GM18907 (cell line): ENCODE data around the gene SGSM1.

Experiments
- ATAC-seq: cut with Tn5 transposase; IDR thresholded peaks from one replicate; pipeline ENCODE4 v1.9.1; 2021; ENCODE audit warnings: mild to moderate bottlenecking, moderate library complexity; ENCODE audit not compliant: unreplicated experiment

The SGSM1 gene

GRCh38 chr22:24947881-24948280 is 141.9 kb downstream of the SGSM1 start:
- ATAC-seq = no peak

GRCh38 chr22:24948356-24949202 is 142.6 kb downstream of the SGSM1 start:
- ATAC-seq = no peak

- ATAC-seq = no peak
Measured at GRCh38 chr22:24950272-24950902, 144.4 kb downstream of the SGSM1 start.

GRCh38 chr22:24951942-24952836 is 146.2 kb downstream of the SGSM1 start, which contains the start of gene KIAA1671:
TSS of gene KIAA1671 (plus strand) at chr22:24952716. CDS start at chr22:25028000, 75,284 bp downstream.
- ATAC-seq = peak; percentile 74

GRCh38 chr22:24952837-24953383 is 146.9 kb downstream of the SGSM1 start:
- peak; percentile 6 for ATAC-seq

- ATAC-seq = no peak
Measured at GRCh38 chr22:24953384-24954113, 147.5 kb downstream of the SGSM1 start.

- no peak for ATAC-seq
Measured at GRCh38 chr22:24954114-24954463, 148.1 kb downstream of the SGSM1 start.

- no peak for ATAC-seq
Measured at GRCh38 chr22:24954856-24955255, 148.8 kb downstream of the SGSM1 start.

- no peak for ATAC-seq
Measured at GRCh38 chr22:24957043-24957442, 151.0 kb downstream of the SGSM1 start.

- ATAC-seq = no peak
Measured at GRCh38 chr22:24961217-24961844, 155.3 kb downstream of the SGSM1 start.

- no peak for ATAC-seq
Measured at GRCh38 chr22:24962094-24962493, 156.1 kb downstream of the SGSM1 start.

GRCh38 chr22:24962835-24963234 is 156.8 kb downstream of the SGSM1 start:
- ATAC-seq = no peak

GRCh38 chr22:24964441-24964840 is 158.4 kb downstream of the SGSM1 start:
- no peak for ATAC-seq

- ATAC-seq = no peak
Measured at GRCh38 chr22:24965822-24966626, 160.0 kb downstream of the SGSM1 start.

GRCh38 chr22:24968066-24968561 is 162.1 kb downstream of the SGSM1 start:
- ATAC-seq = no peak

GRCh38 chr22:24969560-24970301 is 163.7 kb downstream of the SGSM1 start:
- no peak for ATAC-seq

GRCh38 chr22:24972369-24972768 is 166.4 kb downstream of the SGSM1 start:
- no peak for ATAC-seq

GRCh38 chr22:24973872-24974271 is 167.9 kb downstream of the SGSM1 start:
- no peak for ATAC-seq
